ENCODE data around the gene GPR107. TPM values are rescaled to one million over a fixed set of nuclear protein-coding genes. Genes with fewer than 3 reads are reported as not detected.

GPR107 gene
- total RNA-seq, 2 experiments from 2014 or later: 25.1 to 26.3 TPM

- Mint-ChIP-seq H3K9me3 (no peaks in the 10 kb centered on the region), H3K4me3 (no peak overlapping the region), H3K27ac (no peak overlapping the region), H3K36me3 (ENCODE audit: low read depth) (peaks cover 29% of the 10 kb centered on the region), H3K27me3 (no peaks in the 10 kb centered on the region), H3K4me1 (peaks cover 20% of the 10 kb centered on the region)
- no peak for DNase-seq
- CTCF ChIA-PET: no interaction called here
- POLR2A ChIA-PET: no interaction called here
Measured at GRCh38 chr9:130062750-130063149, 9.0 kb downstream of the GPR107 start.

GRCh38 chr9:130064621-130065020 is 10.9 kb downstream of the GPR107 start:
- CTCF ChIA-PET: no interaction called here
- no peak for DNase-seq
- Mint-ChIP-seq H3K4me3 (no peak overlapping the region), H3K9me3 (no peaks in the 10 kb centered on the region), H3K27ac (no peak overlapping the region), H3K27me3 (no peaks in the 10 kb centered on the region), H3K4me1 (peaks cover 21% of the 10 kb centered on the region), H3K36me3 (ENCODE audit: low read depth) (peaks cover 20% of the 10 kb centered on the region)
- POLR2A ChIA-PET: no interaction called here

GRCh38 chr9:130069048-130069447 is 15.3 kb downstream of the GPR107 start:
- Mint-ChIP-seq H3K4me3 (no peak overlapping the region), H3K27ac (no peak overlapping the region), H3K9me3 (no peaks in the 10 kb centered on the region), H3K27me3 (no peaks in the 10 kb centered on the region), H3K36me3 (ENCODE audit: low read depth) (peaks cover 7% of the 10 kb centered on the region), H3K4me1 (peaks cover 16% of the 10 kb centered on the region)
- no peak for DNase-seq
- ChIA-PET POLR2A (interaction anchor here (1.0 kb wide), 1 partner anchor 8 kb away, joined by 3 read pairs; no protein-coding TSS in a partner anchor), CTCF (interaction anchor here (0.7 to 0.9 kb wide), 3 partner anchors 20 to 25 kb away, joined by 3 read pairs; no protein-coding TSS in a partner anchor)

- H3K9me3 Mint-ChIP-seq: no peaks in the 10 kb centered on the region
- POLR2A ChIA-PET: no interaction called here
- no peak for DNase-seq
- H3K27ac Mint-ChIP-seq: no peak overlapping the region
- peaks cover 13% of the 10 kb centered on the region for H3K36me3 Mint-ChIP-seq (ENCODE audit: low read depth)
- peaks cover 24% of the 10 kb centered on the region for H3K4me1 Mint-ChIP-seq
- CTCF ChIA-PET: no interaction called here
- no peak overlapping the region for H3K4me3 Mint-ChIP-seq
- H3K27me3 Mint-ChIP-seq: no peaks in the 10 kb centered on the region
Measured at GRCh38 chr9:130072515-130073235, 19.0 kb downstream of the GPR107 start.

GRCh38 chr9:130073373-130073772 is 19.7 kb downstream of the GPR107 start:
- Mint-ChIP-seq H3K36me3 (ENCODE audit: low read depth) (peaks cover 17% of the 10 kb centered on the region), H3K9me3 (no peaks in the 10 kb centered on the region), H3K4me1 (peaks cover 24% of the 10 kb centered on the region), H3K4me3 (no peak overlapping the region), H3K27me3 (no peaks in the 10 kb centered on the region), H3K27ac (no peak overlapping the region)
- no peak for DNase-seq
- ChIA-PET POLR2A (no interaction called here), CTCF (no interaction called here)

- CTCF ChIA-PET: interaction anchor here (0.7 kb wide), 1 partner anchor 11 kb away, joined by 5 read pairs; no protein-coding TSS in a partner anchor
- Mint-ChIP-seq H3K4me1 (peaks cover 10% of the 10 kb centered on the region), H3K27me3 (no peaks in the 10 kb centered on the region), H3K27ac (no peak overlapping the region), H3K4me3 (no peak overlapping the region), H3K36me3 (ENCODE audit: low read depth) (peaks cover 40% of the 10 kb centered on the region), H3K9me3 (no peaks in the 10 kb centered on the region)
- DNase-seq: no peak
- POLR2A ChIA-PET: no interaction called here
Measured at GRCh38 chr9:130078547-130078946, 24.8 kb downstream of the GPR107 start.

GRCh38 chr9:130084337-130084736 is 30.6 kb downstream of the GPR107 start:
- no peak overlapping the region for H3K4me3 Mint-ChIP-seq
- POLR2A ChIA-PET: interaction anchor here (0.6 kb wide), 1 partner anchor 120 kb away, joined by 3 read pairs; no protein-coding TSS in a partner anchor
- H3K27ac Mint-ChIP-seq: no peak overlapping the region
- DNase-seq: no peak
- H3K4me1 Mint-ChIP-seq: no peaks in the 10 kb centered on the region
- peaks cover 39% of the 10 kb centered on the region for H3K36me3 Mint-ChIP-seq (ENCODE audit: low read depth)
- H3K27me3 Mint-ChIP-seq: no peaks in the 10 kb centered on the region
- H3K9me3 Mint-ChIP-seq: no peaks in the 10 kb centered on the region
- CTCF ChIA-PET: no interaction called here

GRCh38 chr9:130088051-130088450 is 34.3 kb downstream of the GPR107 start:
- no peak for DNase-seq
- Mint-ChIP-seq H3K4me1 (no peaks in the 10 kb centered on the region), H3K27ac (no peak overlapping the region), H3K4me3 (no peak overlapping the region), H3K27me3 (no peaks in the 10 kb centered on the region), H3K36me3 (ENCODE audit: low read depth) (peaks cover 41% of the 10 kb centered on the region), H3K9me3 (no peaks in the 10 kb centered on the region)
- ChIA-PET POLR2A (no interaction called here), CTCF (no interaction called here)

GRCh38 chr9:130089141-130089540 is 35.4 kb downstream of the GPR107 start:
- ChIA-PET POLR2A (interaction anchor here (1.1 kb wide), 1 partner anchor 201 kb away, joined by 3 read pairs; no protein-coding TSS in a partner anchor), CTCF (interaction anchor here (0.6 kb wide), 1 partner anchor 20 kb away, joined by 3 read pairs; no protein-coding TSS in a partner anchor)
- DNase-seq: no peak
- no peaks in the 10 kb centered on the region for H3K27me3 Mint-ChIP-seq
- no peaks in the 10 kb centered on the region for H3K4me1 Mint-ChIP-seq
- H3K4me3 Mint-ChIP-seq: no peak overlapping the region
- no peak overlapping the region for H3K27ac Mint-ChIP-seq
- no peaks in the 10 kb centered on the region for H3K9me3 Mint-ChIP-seq
- H3K36me3 Mint-ChIP-seq (ENCODE audit: low read depth): peaks cover 40% of the 10 kb centered on the region

GRCh38 chr9:130090915-130091314 is 37.2 kb downstream of the GPR107 start:
- H3K27me3 Mint-ChIP-seq: no peaks in the 10 kb centered on the region
- peaks cover 7% of the 10 kb centered on the region for H3K4me1 Mint-ChIP-seq
- DNase-seq: no peak
- POLR2A ChIA-PET: no interaction called here
- peaks cover 41% of the 10 kb centered on the region for H3K36me3 Mint-ChIP-seq (ENCODE audit: low read depth)
- no peaks in the 10 kb centered on the region for H3K9me3 Mint-ChIP-seq
- CTCF ChIA-PET: no interaction called here
- no peak overlapping the region for H3K4me3 Mint-ChIP-seq
- H3K27ac Mint-ChIP-seq: no peak overlapping the region

GRCh38 chr9:130092910-130093309 is 39.2 kb downstream of the GPR107 start:
- DNase-seq: no peak
- POLR2A ChIA-PET: interaction anchor here (1.2 kb wide), 1 partner anchor 204 kb away, joined by 3 read pairs; no protein-coding TSS in a partner anchor
- CTCF ChIA-PET: interaction anchor here (0.6 to 1.1 kb wide), 3 partner anchors 14 to 55 kb away, joined by 3 read pairs; no protein-coding TSS in a partner anchor
- H3K27me3 Mint-ChIP-seq: no peaks in the 10 kb centered on the region
- H3K27ac Mint-ChIP-seq: no peak overlapping the region
- peaks cover 50% of the 10 kb centered on the region for H3K36me3 Mint-ChIP-seq (ENCODE audit: low read depth)
- no peaks in the 10 kb centered on the region for H3K9me3 Mint-ChIP-seq
- H3K4me3 Mint-ChIP-seq: no peak overlapping the region
- H3K4me1 Mint-ChIP-seq: peaks cover 12% of the 10 kb centered on the region

GRCh38 chr9:130095872-130096271 is 42.2 kb downstream of the GPR107 start:
- CTCF ChIA-PET: no interaction called here

GRCh38 chr9:130100681-130101080 is 47.0 kb downstream of the GPR107 start:
- ChIA-PET POLR2A (interaction anchor here (1.0 kb wide), 1 partner anchor 216 kb away, joined by 3 read pairs; no protein-coding TSS in a partner anchor), CTCF (interaction anchor here (0.8 to 2.7 kb wide), 5 partner anchors 136 to 268 kb away, joined by 3 to 9 read pairs (median 6); no protein-coding TSS in a partner anchor)
- H3K36me3 Mint-ChIP-seq (ENCODE audit: low read depth): peaks cover 51% of the 10 kb centered on the region
- H3K27me3 Mint-ChIP-seq: no peaks in the 10 kb centered on the region
- no peaks in the 10 kb centered on the region for H3K9me3 Mint-ChIP-seq
- H3K4me1 Mint-ChIP-seq: peaks cover 17% of the 10 kb centered on the region
- DNase-seq: no peak
- H3K4me3 Mint-ChIP-seq: no peak overlapping the region
- no peak overlapping the region for H3K27ac Mint-ChIP-seq

More at GRCh38 chr9:130095872-130096271, 42.2 kb downstream of the GPR107 start:
- DNase-seq: no peak
- POLR2A ChIA-PET: no interaction called here
- Mint-ChIP-seq H3K4me3 (no peak overlapping the region), H3K9me3 (no peaks in the 10 kb centered on the region), H3K27ac (no peak overlapping the region), H3K27me3 (no peaks in the 10 kb centered on the region), H3K4me1 (peaks cover 21% of the 10 kb centered on the region), H3K36me3 (ENCODE audit: low read depth) (peaks cover 55% of the 10 kb centered on the region)

All from activated CD4-positive, alpha-beta memory T cell treated with anti-CD3 and anti-CD28 coated beads, Interleukin-2, amount 10 ng/mL, durations not matched to agents 7 days and 5 days (primary cell).